ENCODE results near the gene TMEM272.

- TF ChIP-seq POLR2A (IDR thresholded peaks at IDR 0.05), result no peak
- TF ChIP-seq, protein P1, sequence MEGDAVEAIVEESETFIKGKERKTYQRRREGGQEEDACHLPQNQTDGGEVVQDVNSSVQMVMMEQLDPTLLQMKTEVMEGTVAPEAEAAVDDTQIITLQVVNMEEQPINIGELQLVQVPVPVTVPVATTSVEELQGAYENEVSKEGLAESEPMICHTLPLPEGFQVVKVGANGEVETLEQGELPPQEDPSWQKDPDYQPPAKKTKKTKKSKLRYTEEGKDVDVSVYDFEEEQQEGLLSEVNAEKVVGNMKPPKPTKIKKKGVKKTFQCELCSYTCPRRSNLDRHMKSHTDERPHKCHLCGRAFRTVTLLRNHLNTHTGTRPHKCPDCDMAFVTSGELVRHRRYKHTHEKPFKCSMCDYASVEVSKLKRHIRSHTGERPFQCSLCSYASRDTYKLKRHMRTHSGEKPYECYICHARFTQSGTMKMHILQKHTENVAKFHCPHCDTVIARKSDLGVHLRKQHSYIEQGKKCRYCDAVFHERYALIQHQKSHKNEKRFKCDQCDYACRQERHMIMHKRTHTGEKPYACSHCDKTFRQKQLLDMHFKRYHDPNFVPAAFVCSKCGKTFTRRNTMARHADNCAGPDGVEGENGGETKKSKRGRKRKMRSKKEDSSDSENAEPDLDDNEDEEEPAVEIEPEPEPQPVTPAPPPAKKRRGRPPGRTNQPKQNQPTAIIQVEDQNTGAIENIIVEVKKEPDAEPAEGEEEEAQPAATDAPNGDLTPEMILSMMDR (IDR thresholded peaks at IDR 0.05), result no peak
These were observed 769 bp upstream of the TMEM272 start for GRCh38 chr13:51845574-51846318.

Data from breast epithelium (tissue), 3 donors.